Uterus (tissue), 2 donors: Measurements from ENCODE around the gene MAL.

Experiments used
- POLR2A ChIP-seq, 2 donors: fragments of 450-650 bp; IDR thresholded peaks; one replicate each; pipeline ENCODE4 v1.6.1; 2016; ENCODE audit warnings: antibody characterized with exemption in 2 of 2, mild to moderate bottlenecking in 1 of 2, moderate library complexity in 1 of 2
- TF ChIP-seq, protein P1 (sequence below), 4 experiments: fragments of 200-600 bp in 2 of 4; fragments of 450-650 bp in 2 of 4; sonication (generic) in 2 of 4; IDR thresholded peaks; one replicate each; pipeline ENCODE4 v1.5.1; 2016 to 2019; ENCODE audit warnings: antibody characterized with exemption in 4 of 4, mild to moderate bottlenecking in 2 of 4, moderate library complexity in 1 of 4

DNA sequence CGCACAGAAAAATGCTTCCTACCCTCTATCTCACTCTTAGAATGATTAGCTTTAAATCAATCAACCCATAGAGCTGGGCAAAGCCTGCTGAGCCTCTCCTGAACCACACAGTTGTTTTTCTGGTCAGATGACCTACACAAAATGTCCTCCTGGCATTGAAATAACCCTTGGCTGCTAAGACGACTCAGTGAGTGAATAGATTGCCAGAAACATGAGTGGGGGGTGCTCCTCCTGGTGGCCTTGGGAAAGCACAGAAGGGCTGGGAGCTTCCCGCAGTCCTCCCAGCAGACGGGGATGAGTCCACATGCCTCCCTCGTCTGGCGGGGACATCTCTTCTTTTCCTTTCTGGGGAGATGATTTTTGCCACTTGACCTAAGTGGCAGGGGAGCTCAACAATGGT, 14.9 kb downstream of the MAL start:
- TF ChIP-seq, protein P1, sequence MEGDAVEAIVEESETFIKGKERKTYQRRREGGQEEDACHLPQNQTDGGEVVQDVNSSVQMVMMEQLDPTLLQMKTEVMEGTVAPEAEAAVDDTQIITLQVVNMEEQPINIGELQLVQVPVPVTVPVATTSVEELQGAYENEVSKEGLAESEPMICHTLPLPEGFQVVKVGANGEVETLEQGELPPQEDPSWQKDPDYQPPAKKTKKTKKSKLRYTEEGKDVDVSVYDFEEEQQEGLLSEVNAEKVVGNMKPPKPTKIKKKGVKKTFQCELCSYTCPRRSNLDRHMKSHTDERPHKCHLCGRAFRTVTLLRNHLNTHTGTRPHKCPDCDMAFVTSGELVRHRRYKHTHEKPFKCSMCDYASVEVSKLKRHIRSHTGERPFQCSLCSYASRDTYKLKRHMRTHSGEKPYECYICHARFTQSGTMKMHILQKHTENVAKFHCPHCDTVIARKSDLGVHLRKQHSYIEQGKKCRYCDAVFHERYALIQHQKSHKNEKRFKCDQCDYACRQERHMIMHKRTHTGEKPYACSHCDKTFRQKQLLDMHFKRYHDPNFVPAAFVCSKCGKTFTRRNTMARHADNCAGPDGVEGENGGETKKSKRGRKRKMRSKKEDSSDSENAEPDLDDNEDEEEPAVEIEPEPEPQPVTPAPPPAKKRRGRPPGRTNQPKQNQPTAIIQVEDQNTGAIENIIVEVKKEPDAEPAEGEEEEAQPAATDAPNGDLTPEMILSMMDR (IDR thresholded peaks at IDR 0.05): no peak
- no peak for TF ChIP-seq POLR2A (IDR thresholded peaks at IDR 0.05)
